Osteoblast (primary cell): ENCODE measurements around the gene TRIM64C. TPM values are rescaled to one million over a fixed set of nuclear protein-coding genes. Genes with fewer than 3 reads are reported as not detected.
"Not testable (repeated sequence)": the region's sequence is repeated elsewhere in the genome, so short reads cannot be mapped to it uniquely, and the experiment has no call there.

Experiments
- DNase-seq: peaks from one replicate; pipeline ENCODE4 v3.0.0; 2011; ENCODE audit warnings: low spot score, mixed read lengths; ENCODE audit not compliant: insufficient read length; ENCODE audit errors: missing footprints
- H2AFZ ChIP-seq: 2 replicates; pipeline ENCODE4 v1.6.0; 2011; ENCODE audit warnings: mild to moderate bottlenecking, low read length
- H3K27ac ChIP-seq: 2 replicates; pipeline ENCODE4 v1.5.1; 2011; ENCODE audit warnings: mild to moderate bottlenecking, low read depth, low read length, moderate library complexity
- H3K27me3 ChIP-seq: 2 replicates; pipeline ENCODE4 v1.6.0; 2012; ENCODE audit warnings: mild to moderate bottlenecking, control low read depth, inconsistent platforms, low read length, moderate library complexity; ENCODE audit not compliant: insufficient read depth
- H3K36me3 ChIP-seq: 2 replicates; pipeline ENCODE4 v1.5.1; 2011; ENCODE audit warnings: mild to moderate bottlenecking, low read length, control low read depth, moderate library complexity; ENCODE audit not compliant: insufficient read depth
- H3K4me1 ChIP-seq: 2 replicates; pipeline ENCODE4 v1.5.1; 2011; ENCODE audit warnings: mild to moderate bottlenecking, low read length, control low read depth, moderate library complexity; ENCODE audit not compliant: insufficient read depth
- H3K4me2 ChIP-seq: 2 replicates; pipeline ENCODE4 v1.6.0; 2011; ENCODE audit warnings: mild to moderate bottlenecking, low read length; ENCODE audit not compliant: insufficient read depth
- H3K4me3 ChIP-seq: fragments of 200-600 bp; sonication (generic); 3 replicates; pipeline ENCODE4 v1.5.1; 2012; ENCODE audit warnings: mild to moderate bottlenecking, low read length, inconsistent platforms; ENCODE audit not compliant: insufficient read depth
- H3K79me2 ChIP-seq: 2 replicates; pipeline ENCODE4 v1.6.0; 2012; ENCODE audit warnings: mild to moderate bottlenecking, low read length, control low read depth, inconsistent platforms; ENCODE audit not compliant: insufficient read depth
- H3K9me3 ChIP-seq: 2 replicates; pipeline ENCODE4 v1.5.1; 2011; ENCODE audit warnings: low read depth, low read length, control low read depth
- H4K20me1 ChIP-seq: 2 replicates; pipeline ENCODE4 v1.6.0; 2012; ENCODE audit warnings: mild to moderate bottlenecking, low read length, control low read depth; ENCODE audit not compliant: insufficient read depth
- small RNA-seq: library from RNA; depleted of rRNA; stranded (forward); fragments of <200 nt; gene quantifications from one replicate; pipeline ENCODE3, GENCODE V24; 2012
- total RNA-seq: library from RNA; depleted of rRNA; stranded (reverse); fragments of >200 nt; gene quantifications from 2 replicates; pipeline ENCODE4 v1.2.3, GENCODE V29; 2012

TRIM64C gene
- total RNA-seq, result not detected in 2 replicates

GRCh38 chr11:49059012-49059411 lies at the start of gene TRIM64C:
TRIM64C (minus strand) TSS chr11:49059112; CDS start chr11:49059112, 0 bp downstream.
- not testable (repeated sequence) for H4K20me1 ChIP-seq, H3K4me1 ChIP-seq, H3K27me3 ChIP-seq, H3K4me3 ChIP-seq, H3K27ac ChIP-seq, H2AFZ ChIP-seq, DNase-seq, H3K79me2 ChIP-seq, H3K36me3 ChIP-seq, H3K9me3 ChIP-seq, H3K4me2 ChIP-seq

GRCh38 chr11:49102356-49102755 lies 43.4 kb upstream of the TRIM64C start:
- H4K20me1 ChIP-seq, H3K4me3 ChIP-seq, H3K27ac ChIP-seq, DNase-seq, H2AFZ ChIP-seq, H3K36me3 ChIP-seq, H3K9me3 ChIP-seq, H3K79me2 ChIP-seq, H3K27me3 ChIP-seq, H3K4me2 ChIP-seq, H3K4me1 ChIP-seq: not testable (repeated sequence)

DNA sequence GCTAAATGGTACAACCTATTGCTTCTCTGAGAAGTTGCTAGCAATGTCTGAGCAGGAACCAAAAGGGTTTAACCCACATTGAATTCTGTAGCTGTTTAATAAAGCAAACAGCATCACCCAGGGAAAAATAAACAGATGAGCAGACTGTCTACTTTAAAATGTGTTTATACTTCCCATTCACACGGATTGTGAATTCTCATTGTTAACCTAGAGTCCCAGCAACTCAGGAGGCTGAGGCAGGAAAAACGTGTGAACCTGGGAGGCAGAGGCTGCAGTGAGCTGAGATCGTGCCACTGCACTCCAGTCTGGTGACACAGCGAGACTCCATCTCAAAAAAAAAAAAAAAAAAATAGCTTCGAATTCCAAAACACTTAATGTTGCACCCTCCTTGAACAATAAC lies 11.0 kb upstream of the TRIM64C start:
- not testable (repeated sequence) for H2AFZ ChIP-seq, H3K4me3 ChIP-seq, H4K20me1 ChIP-seq, H3K27ac ChIP-seq, H3K79me2 ChIP-seq, H3K4me2 ChIP-seq, DNase-seq, H3K36me3 ChIP-seq, H3K9me3 ChIP-seq, H3K27me3 ChIP-seq, H3K4me1 ChIP-seq

GRCh38 chr11:49049821-49050220 lies 9.1 kb downstream of the TRIM64C start:
- not testable (repeated sequence) for H4K20me1 ChIP-seq, H3K4me2 ChIP-seq, H3K4me1 ChIP-seq, H3K36me3 ChIP-seq, H3K4me3 ChIP-seq, DNase-seq, H3K27ac ChIP-seq, H3K27me3 ChIP-seq, H3K79me2 ChIP-seq, H3K9me3 ChIP-seq, H2AFZ ChIP-seq

GRCh38 chr11:49048229-49048628 lies 10.7 kb downstream of the TRIM64C start:
- not testable (repeated sequence) for H3K4me2 ChIP-seq, H3K79me2 ChIP-seq, H2AFZ ChIP-seq, H3K36me3 ChIP-seq, H3K4me1 ChIP-seq, H3K4me3 ChIP-seq, H3K27me3 ChIP-seq, H3K27ac ChIP-seq, H3K9me3 ChIP-seq, H4K20me1 ChIP-seq
- peak; percentile 26 for DNase-seq

DNA sequence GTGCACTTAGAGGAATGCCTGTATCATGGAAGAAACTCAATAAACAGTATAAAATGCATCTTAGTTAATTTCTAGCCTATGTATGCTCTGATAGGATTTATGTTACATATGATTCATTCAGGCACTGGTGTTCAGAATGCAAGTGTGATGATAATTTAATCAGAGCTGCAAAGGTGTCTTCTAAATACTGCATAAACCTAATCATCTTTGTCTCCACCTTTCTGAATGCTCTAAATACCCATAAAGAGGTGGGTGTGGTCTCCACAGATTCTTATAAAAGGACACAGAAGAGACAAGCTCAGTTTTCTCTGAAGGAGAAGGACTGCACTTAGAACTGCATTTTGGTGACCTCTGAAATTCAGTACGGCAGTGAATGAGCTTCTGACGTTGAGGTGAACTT lies 30.4 kb downstream of the TRIM64C start, which contains the start of gene TRIM49B:
TRIM49B (plus strand) TSS at position 301 of the 400 bp plus-strand sequence. CDS start 2,777 bp downstream, outside the sequence.
- not testable (repeated sequence) for H4K20me1 ChIP-seq, H3K4me1 ChIP-seq, H3K4me2 ChIP-seq, H3K36me3 ChIP-seq, H3K27ac ChIP-seq, H2AFZ ChIP-seq, DNase-seq, H3K79me2 ChIP-seq, H3K4me3 ChIP-seq, H3K9me3 ChIP-seq, H3K27me3 ChIP-seq

Small RNA genes lying within 50 kb of the gene (small RNA-seq; reads per million reads assigned to genes)
- not detected for gene AC084851.1

Other genes with a start within 250 kb of the TRIM64C start
- under 0.01 TPM in 1 of 2 replicates, not detected in the other for gene TRIM51G, start 75.2 kb downstream of the TRIM64C start, total RNA-seq
- not detected in 2 replicates for gene TRIM49B, start 30.3 kb downstream of the TRIM64C start, total RNA-seq
- gene FOLH1, start 149.5 kb upstream of the TRIM64C start, total RNA-seq, result 0.36 TPM in 1 of 2 replicates, not detected in the other